HT1080 (cell line): ENCODE results near the gene SIX4. TPM values are rescaled to one million over a fixed set of nuclear protein-coding genes. Genes with fewer than 3 reads are reported as not detected.

Experiments used
- DNase-seq: peaks from one replicate; pipeline ENCODE4 v3.0.0-alpha.2; 2015; ENCODE audit warnings: low read depth
- total RNA-seq: library from RNA; depleted of rRNA; stranded (reverse); fragments of >200 nt; shearing (Covaris generic); gene quantifications from 2 replicates; pipeline ENCODE4 v1.2.3, GENCODE V29; 2014; rRNA removed

Gene SIX4
- total RNA-seq, 1 experiment from 2014 or later, result 31.6 TPM

- no peak for DNase-seq
These were observed 62.4 kb downstream of the SIX4 start for GRCh38 chr14:60661721-60662120.

Other genes starting within 250 kb of the SIX4 start
- gene C14orf39, start 238.3 kb downstream of the SIX4 start, total RNA-seq, result not detected in 2 replicates
- gene SIX6, start 215.2 kb downstream of the SIX4 start, total RNA-seq, result not detected in 2 replicates
- gene SIX1, start 74.9 kb downstream of the SIX4 start, total RNA-seq, result 3.9 and 5.8 TPM in 2 replicates
- gene MNAT1, start 10.4 kb upstream of the SIX4 start, total RNA-seq, result 66.9 and 75.2 TPM in 2 replicates